Naive thymus-derived CD4-positive, alpha-beta T cell (primary cell): ENCODE measurements around the gene APEH. TPM values are rescaled to one million over a fixed set of nuclear protein-coding genes. Genes with fewer than 3 reads are reported as not detected.

Experiments used
- ATAC-seq: fragments of 150-1000 bp; cut with Tn5 transposase; 2 replicates; pipeline ENCODE4 v1.10.0; 2021; ENCODE audit warnings: mild to moderate bottlenecking, moderate library complexity
- CTCF ChIA-PET: fragments of 350-600 bp; sonication (Branson Sonifier 250); formaldehyde crosslinking; loops from one replicate; lab custom pipeline; 2021; ENCODE audit warnings: antibody characterized with exemption; lab: Charles Lee
- POLR2A ChIA-PET: fragments of 350-600 bp; sonication (Branson Sonifier 250); formaldehyde crosslinking; loops from one replicate; lab custom pipeline; 2021; ENCODE audit warnings: antibody characterized with exemption, inconsistent platforms; lab: Charles Lee
- DNase-seq, 9 donors: peaks; one replicate each; pipeline versions ENCODE4 v3.0.0 to v3.0.0-alpha.2; 2020 to 2022; ENCODE audit warnings: mixed read lengths in 1 of 9
- H3K27ac ChIP-seq: one replicate; pipeline ENCODE4 v1.7.0; 2013; ENCODE audit warnings: mild to moderate bottlenecking, low read depth, low read length, moderate library complexity
- H3K27me3 ChIP-seq, 2 donors: one replicate each; pipeline ENCODE4 v1.7.0; 2013; ENCODE audit warnings: low read length in 2 of 2, mild to moderate bottlenecking in 2 of 2, moderate library complexity in 2 of 2; ENCODE audit not compliant: control insufficient read depth in 2 of 2, insufficient read depth in 2 of 2
- H3K36me3 ChIP-seq, 3 experiments: 1 replicate in 2 of 3; 2 replicates in 1 of 3; pipeline ENCODE4 v1.7.0; 2013; ENCODE audit warnings: low read length in 3 of 3, mild to moderate bottlenecking in 3 of 3, moderate library complexity in 1 of 3; ENCODE audit not compliant: insufficient read depth in 3 of 3, control insufficient read depth in 2 of 3
- H3K4me1 ChIP-seq, 2 donors: one replicate each; pipeline ENCODE4 v1.7.0; 2013; ENCODE audit warnings: low read length in 2 of 2, mild to moderate bottlenecking in 2 of 2, moderate library complexity in 1 of 2; ENCODE audit not compliant: control insufficient read depth in 2 of 2, insufficient read depth in 2 of 2
- H3K4me3 ChIP-seq: 2 replicates; pipeline ENCODE4 v1.7.0; 2013; ENCODE audit warnings: mild to moderate bottlenecking, low read length
- H3K9me3 ChIP-seq, 3 experiments: 1 replicate in 2 of 3; 2 replicates in 1 of 3; pipeline ENCODE4 v1.7.0; 2013; ENCODE audit warnings: low read length in 3 of 3; ENCODE audit not compliant: control insufficient read depth in 2 of 3
- H3K27ac Mint-ChIP-seq, 9 donors: one replicate each; pipeline ENCODE4 v1.8.0; 2020 to 2022; ENCODE audit warnings: mixed read lengths in 9 of 9, mild to moderate bottlenecking in 8 of 9, moderate library complexity in 5 of 9, inconsistent platforms in 2 of 9
- H3K27me3 Mint-ChIP-seq, 5 donors: one replicate each; pipeline ENCODE4 v1.8.0; 2021 to 2022; ENCODE audit warnings: mixed read lengths in 5 of 5, mild to moderate bottlenecking in 1 of 5
- H3K36me3 Mint-ChIP-seq, 5 donors: one replicate each; pipeline ENCODE4 v1.8.0; 2020 to 2022; ENCODE audit warnings: mixed read lengths in 5 of 5, mild to moderate bottlenecking in 3 of 5, inconsistent platforms in 1 of 5
- H3K4me1 Mint-ChIP-seq, 7 donors: one replicate each; pipeline ENCODE4 v1.8.0; 2020 to 2022; ENCODE audit warnings: mixed read lengths in 7 of 7, mild to moderate bottlenecking in 3 of 7, inconsistent platforms in 1 of 7
- H3K4me3 Mint-ChIP-seq, 10 donors: one replicate each; pipeline ENCODE4 v1.8.0; 2020 to 2022; ENCODE audit warnings: mild to moderate bottlenecking in 10 of 10, mixed read lengths in 10 of 10, moderate library complexity in 6 of 10, inconsistent platforms in 2 of 10
- H3K9me3 Mint-ChIP-seq, 11 donors: one replicate each; pipeline ENCODE4 v1.8.0; 2020 to 2022; ENCODE audit warnings: mixed read lengths in 11 of 11, mild to moderate bottlenecking in 4 of 11, inconsistent platforms in 1 of 11, moderate library complexity in 1 of 11
- intact Hi-C, 2 donors: fragments of 100-400 bp; cut with micrococcal nuclease; formaldehyde crosslinking; loops; one replicate each; pipeline ENCODE4 v1.15.1; 2023
- polyA plus RNA-seq, 2 donors: library from polyadenylated mRNA; unstranded; fragments of 300-500 nt; fragmentation: Illumina TruSeq; gene quantifications; one replicate each; pipeline ENCODE4 v1.2.3, GENCODE V29; 2021
- total RNA-seq, 6 experiments: library from RNA in 5 of 6; stranded (reverse) in 5 of 6; gene quantifications; 1 replicate in 5 of 6; 2 replicates in 1 of 6; pipeline ENCODE4 v1.2.3 and lab custom pipeline; 2021 to 2026

Gene APEH
- total RNA-seq (100 to 1,000 TPM in 2 of 5 experiments, 10 to 100 TPM in 3; 75.5 to 151 (median 99.1) TPM), polyA plus RNA-seq (100 to 1,000 TPM; 103 to 151 TPM), total RNA-seq (lab: John Stamatoyannopoulos, UW) (75.6 reads per million, percentile 79 among the genes with 10 or more reads in this experiment)

DNA sequence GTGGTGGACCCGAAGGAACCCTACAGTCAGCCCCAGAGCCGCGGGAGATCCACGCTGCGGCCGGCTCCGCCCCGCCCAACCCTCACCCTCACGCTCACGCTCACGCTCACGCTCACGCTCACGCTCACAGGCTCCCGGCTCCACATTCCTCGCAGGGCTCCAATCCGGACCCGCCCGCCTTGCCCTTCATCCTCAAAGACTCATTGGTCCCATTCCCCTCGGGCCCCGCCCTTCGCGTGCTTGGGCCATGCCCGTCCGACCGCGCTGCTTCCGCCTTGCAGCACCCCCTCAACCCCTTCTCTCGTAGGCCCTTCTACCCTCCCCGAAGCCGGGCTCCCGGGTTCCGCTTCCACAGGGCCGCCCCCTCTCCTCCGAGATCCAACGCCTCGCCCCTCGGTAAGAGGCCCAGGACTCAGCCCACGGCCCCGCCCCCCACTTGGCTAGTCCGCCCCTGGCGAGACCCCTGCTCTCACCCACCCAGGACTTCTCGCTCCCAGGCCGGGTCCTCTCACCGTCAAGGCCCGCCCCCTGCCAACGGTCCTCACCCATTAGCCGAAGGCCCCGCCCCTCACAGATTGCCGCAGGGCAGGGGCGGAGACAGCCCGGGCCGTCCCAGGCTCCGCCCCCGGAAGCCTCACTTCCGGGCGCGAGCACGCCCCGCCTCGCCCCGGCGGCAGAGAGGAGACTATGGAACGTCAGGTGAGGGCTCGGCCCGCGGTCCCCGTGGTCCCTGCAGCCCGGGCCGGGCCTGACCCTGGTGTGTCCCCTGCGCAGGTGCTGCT is at the start of gene APEH:
Gene APEH, plus strand, starts transcription at position 637 of the 782 bp plus-strand sequence. Its CDS starts 51 bp downstream, at position 688.
- H3K4me1 ChIP-seq = peaks cover 16 to 31% of the 10 kb centered on the region in 2 donors
- peak within 1 kb of the TSS; percentile 79 for H3K4me3 ChIP-seq
- no peaks in the 10 kb centered on the region for H3K27me3 ChIP-seq
- intact Hi-C loops = loop anchor here (1.0 to 10.0 kb wide), 24 partner anchors 15 to 891 kb away; partner anchors contain the start of genes AMIGO3 (in 2 of the 2), DAG1 (in 2 of the 2), MST1 (in 2 of the 2) and RNF123 (in 2 of the 2)
- ChIA-PET POLR2A (interaction anchor here (0.5 to 3.4 kb wide), 5 partner anchors 15 to 285 kb away, joined by 3 to 45 read pairs (median 3); partner anchors contain the start of genes MST1 and RNF123), CTCF (interaction anchor here (0.6 to 5.4 kb wide), 2 partner anchors 133 to 412 kb away, joined by 5 to 111 read pairs; no protein-coding TSS in a partner anchor)
- Mint-ChIP-seq H3K4me3 (peak within 1 kb of the TSS; percentile 90 to 97 (median 94)), H3K36me3 (peaks cover 0 to 13% (median 4%) of the 10 kb centered on the region in 5 donors), H3K27ac (peak within 1 kb of the TSS; percentile 93 to 99 (median 96)), H3K4me1 (peaks cover 15 to 57% (median 38%) of the 10 kb centered on the region in 7 donors), H3K27me3 (no peaks in the 10 kb centered on the region), H3K9me3 (no peaks in the 10 kb centered on the region)
- DNase-seq (peak; percentile 94 to 99 (median 98)), ATAC-seq (peak; percentile 93)
- H3K36me3 ChIP-seq = peaks cover 7 to 38% (median 8%) of the 10 kb centered on the region in 3 experiments
- no peaks in the 10 kb centered on the region for H3K9me3 ChIP-seq
- peak within 1 kb of the TSS; percentile 94 for H3K27ac ChIP-seq

DNA sequence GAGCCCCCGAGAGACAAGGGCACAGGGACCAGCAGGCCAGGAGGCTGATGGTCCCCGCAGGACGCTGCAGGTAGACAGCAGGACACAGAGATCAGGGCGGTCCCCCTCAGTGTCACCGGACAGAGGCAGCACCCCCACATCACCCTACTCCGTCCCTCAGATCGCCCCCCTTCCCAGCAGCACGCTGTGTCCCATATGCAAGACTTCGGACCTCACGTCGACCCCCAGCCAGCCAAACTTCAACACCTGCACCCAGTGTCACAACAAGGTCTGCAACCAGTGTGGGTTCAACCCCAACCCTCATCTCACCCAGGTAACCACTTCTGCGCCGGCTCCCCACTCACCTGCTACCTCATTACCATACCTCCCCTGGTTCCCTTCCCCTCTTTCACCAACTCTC is 49.1 kb upstream of the APEH start:
- intact Hi-C loops = no loop called here
- Histone ChIP-seq H3K27ac (no peak overlapping the region), H3K4me1 (no peaks in the 10 kb centered on the region), H3K27me3 (no peaks in the 10 kb centered on the region), H3K9me3 (no peaks in the 10 kb centered on the region), H3K36me3 (no peaks in the 10 kb centered on the region), H3K4me3 (no peak overlapping the region)
- Mint-ChIP-seq H3K4me3 (no peak overlapping the region), H3K36me3 (no peaks in the 10 kb centered on the region), H3K27me3 (peaks cover 0 to 13% (median 0%) of the 10 kb centered on the region in 5 donors), H3K4me1 (peaks cover 0 to 13% (median 0%) of the 10 kb centered on the region in 7 donors), H3K9me3 (no peaks in the 10 kb centered on the region), H3K27ac (no peak overlapping the region)
- CTCF ChIA-PET = no interaction called here
- no peak for ATAC-seq
- no peak for DNase-seq
- POLR2A ChIA-PET = no interaction called here

DNA sequence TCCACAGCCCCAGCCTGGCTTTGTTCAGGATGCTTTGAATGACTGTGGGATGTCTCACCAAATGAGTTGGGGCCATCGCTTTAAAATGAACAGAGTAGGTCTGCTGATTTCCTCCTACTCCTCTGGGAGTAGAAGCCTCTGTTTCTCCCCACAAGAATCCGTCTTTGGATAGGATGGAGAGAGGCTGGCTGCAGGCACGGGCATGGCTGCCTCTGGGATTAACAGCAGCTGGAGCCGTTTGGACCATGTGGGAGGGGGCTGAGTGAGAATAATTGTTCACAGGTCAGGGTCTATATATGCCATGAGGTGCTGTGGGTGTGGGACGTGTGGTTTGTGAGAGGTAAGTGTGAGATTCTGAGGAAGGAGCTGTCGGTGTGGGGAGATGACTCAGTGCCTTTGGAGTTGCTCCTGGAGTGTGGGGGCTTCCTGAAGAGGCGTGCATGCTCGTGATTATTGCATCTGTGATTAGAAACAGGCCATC is 48.0 kb upstream of the APEH start:
- POLR2A ChIA-PET = no interaction called here
- Mint-ChIP-seq H3K4me3 (no peak overlapping the region), H3K9me3 (peaks cover 0 to 7% (median 0%) of the 10 kb centered on the region in 11 donors), H3K36me3 (peaks cover 0 to 5% (median 0%) of the 10 kb centered on the region in 5 donors), H3K4me1 (peaks cover 0 to 13% (median 0%) of the 10 kb centered on the region in 7 donors), H3K27ac (no peak overlapping the region), H3K27me3 (peaks cover 2 to 14% (median 7%) of the 10 kb centered on the region in 5 donors)
- Histone ChIP-seq H3K36me3 (no peaks in the 10 kb centered on the region), H3K4me3 (no peak overlapping the region), H3K27ac (no peak overlapping the region), H3K4me1 (no peaks in the 10 kb centered on the region), H3K9me3 (no peaks in the 10 kb centered on the region), H3K27me3 (no peaks in the 10 kb centered on the region)
- ATAC-seq (no peak), DNase-seq (no peak)
- intact Hi-C loops = no loop called here
- CTCF ChIA-PET = no interaction called here

- H3K27ac ChIP-seq = no peak overlapping the region
- ATAC-seq = no peak
- intact Hi-C loops = no loop called here
- DNase-seq = no peak
- no peak overlapping the region for H3K4me3 Mint-ChIP-seq
- peaks cover 0 to 8% (median 0%) of the 10 kb centered on the region in 11 donors for H3K9me3 Mint-ChIP-seq
- no peak overlapping the region for H3K27ac Mint-ChIP-seq
- peaks cover 0 to 5% (median 0%) of the 10 kb centered on the region in 5 donors for H3K36me3 Mint-ChIP-seq
- H3K36me3 ChIP-seq = no peaks in the 10 kb centered on the region
- peaks cover 4 to 13% (median 9%) of the 10 kb centered on the region in 5 donors for H3K27me3 Mint-ChIP-seq
- no peaks in the 10 kb centered on the region for H3K4me1 ChIP-seq
- ChIA-PET POLR2A (no interaction called here), CTCF (no interaction called here)
- H3K4me3 ChIP-seq = no peak overlapping the region
- H3K27me3 ChIP-seq = no peaks in the 10 kb centered on the region
- no peaks in the 10 kb centered on the region for H3K9me3 ChIP-seq
- peaks cover 0 to 13% (median 0%) of the 10 kb centered on the region in 7 donors for H3K4me1 Mint-ChIP-seq
Measured at GRCh38 chr3:49626796-49627195, 47.4 kb upstream of the APEH start.

DNA sequence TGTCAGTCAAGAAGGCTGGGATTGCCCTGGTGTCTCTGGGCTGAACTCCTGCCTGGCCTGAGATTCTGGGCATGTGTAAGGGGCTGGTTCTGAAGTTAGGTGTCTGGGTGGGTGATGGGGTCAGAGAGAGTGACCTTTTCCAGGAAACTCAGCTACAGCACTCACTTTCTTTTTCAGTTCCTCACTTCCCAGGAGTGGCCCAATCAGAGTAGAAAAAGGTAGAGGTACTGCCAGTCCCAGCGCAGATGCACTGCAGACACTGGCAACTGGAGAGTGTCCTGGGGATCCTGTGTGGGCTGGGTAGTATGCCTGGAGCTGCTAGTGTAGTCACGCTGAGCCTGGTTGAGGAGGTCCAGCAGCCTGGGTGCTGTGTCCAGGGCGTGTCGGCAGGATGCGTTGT is 46.5 kb upstream of the APEH start:
- ATAC-seq (no peak), DNase-seq (no peak)
- Mint-ChIP-seq H3K36me3 (peaks cover 0 to 5% (median 0%) of the 10 kb centered on the region in 5 donors), H3K4me1 (peaks cover 0 to 13% (median 0%) of the 10 kb centered on the region in 7 donors), H3K4me3 (no peak overlapping the region), H3K27ac (no peak overlapping the region), H3K9me3 (peaks cover 0 to 8% (median 0%) of the 10 kb centered on the region in 11 donors), H3K27me3 (peaks cover 4 to 14% (median 11%) of the 10 kb centered on the region in 5 donors)
- no peak overlapping the region for H3K4me3 ChIP-seq
- H3K9me3 ChIP-seq = no peaks in the 10 kb centered on the region
- CTCF ChIA-PET = interaction anchor here (0.6 kb wide), 1 partner anchor 10 kb away, joined by 3 read pairs; no protein-coding TSS in a partner anchor
- H3K27me3 ChIP-seq = no peaks in the 10 kb centered on the region
- POLR2A ChIA-PET = no interaction called here
- no peaks in the 10 kb centered on the region for H3K4me1 ChIP-seq
- no peak overlapping the region for H3K27ac ChIP-seq
- H3K36me3 ChIP-seq = no peaks in the 10 kb centered on the region
- intact Hi-C loops = no loop called here

- H3K36me3 ChIP-seq = no peaks in the 10 kb centered on the region
- H3K4me3 Mint-ChIP-seq = no peak overlapping the region
- peaks cover 0 to 5% (median 0%) of the 10 kb centered on the region in 5 donors for H3K36me3 Mint-ChIP-seq
- H3K9me3 ChIP-seq = no peaks in the 10 kb centered on the region
- no peak overlapping the region for H3K27ac Mint-ChIP-seq
- peaks cover 0 to 8% (median 0%) of the 10 kb centered on the region in 11 donors for H3K9me3 Mint-ChIP-seq
- H3K27me3 ChIP-seq = no peaks in the 10 kb centered on the region
- H3K4me1 Mint-ChIP-seq = peaks cover 0 to 13% (median 0%) of the 10 kb centered on the region in 7 donors
- ChIA-PET POLR2A (no interaction called here), CTCF (interaction anchor here (0.6 kb wide), 1 partner anchor 9 kb away, joined by 3 read pairs; no protein-coding TSS in a partner anchor)
- no peak overlapping the region for H3K27ac ChIP-seq
- peaks cover 4 to 14% (median 11%) of the 10 kb centered on the region in 5 donors for H3K27me3 Mint-ChIP-seq
- intact Hi-C loops = no loop called here
- no peaks in the 10 kb centered on the region for H3K4me1 ChIP-seq
- no peak for DNase-seq
- ATAC-seq = no peak
- no peak overlapping the region for H3K4me3 ChIP-seq
Measured at GRCh38 chr3:49628249-49628648, 45.9 kb upstream of the APEH start.
